C4-2B (cell line): ENCODE results near the gene SSR1.

Experiments
- CTCF ChIP-seq: fragments of 450-650 bp; conservative IDR thresholded peaks from 2 replicates; pipeline ENCODE4 v1.5.1; 2017; ENCODE audit warnings: mild to moderate bottlenecking
- ZFX ChIP-seq: fragments of 450-650 bp; IDR thresholded peaks from 2 replicates; pipeline ENCODE4 v1.6.1; 2017

- no peak for TF ChIP-seq CTCF
- TF ChIP-seq ZFX, result 0 out of 2 replicates have a peak, but pooled peaks have one; percentile 15
These were observed 51.8 kb downstream of the SSR1 start for GRCh38 chr6:7261032-7261841.
